A172 (cell line): Measurements from ENCODE around the gene CYLC1. TPM values are rescaled to one million over a fixed set of nuclear protein-coding genes. Genes with fewer than 3 reads are reported as not detected.
A peak's percentile ranks its signal among the peaks of the same experiment; 100 is the strongest.

ENCODE experiments used
- DNase-seq: peaks from one replicate; pipeline ENCODE4 v3.0.0-alpha.2; 2015; ENCODE audit warnings: low spot score
- total RNA-seq: library from RNA; depleted of rRNA; stranded (reverse); fragments of >200 nt; shearing (Covaris generic); gene quantifications from 2 replicates; pipeline ENCODE4 v1.2.3, GENCODE V29; 2014; rRNA removed

CYLC1 gene
- not detected in 2 replicates for total RNA-seq

GRCh38 chrX:83860846-83861245, at the start of gene CYLC1:
Gene CYLC1 (plus strand): TSS chrX:83861146. CDS start chrX:83861183, 37 bp downstream.
- DNase-seq, result no peak

- DNase-seq, result no peak
Measured at GRCh38 chrX:83819304-83819703, 41.6 kb upstream of the CYLC1 start.

GRCh38 chrX:83829874-83830273, 31.1 kb upstream of the CYLC1 start:
- DNase-seq, result no peak

- DNase-seq, result peak; percentile 0
Measured at GRCh38 chrX:83845397-83845796, 15.5 kb upstream of the CYLC1 start.

- no peak for DNase-seq
Measured at GRCh38 chrX:83847339-83847738, 13.6 kb upstream of the CYLC1 start.

- no peak for DNase-seq
Measured at GRCh38 chrX:83888585-83888984, 27.6 kb downstream of the CYLC1 start.

- DNase-seq, result no peak
Measured at GRCh38 chrX:83892433-83892832, 31.5 kb downstream of the CYLC1 start.

- DNase-seq, result no peak
Measured at GRCh38 chrX:83906921-83907320, 46.0 kb downstream of the CYLC1 start.

GRCh38 chrX:83916525-83916924, 55.6 kb downstream of the CYLC1 start:
- no peak for DNase-seq

GRCh38 chrX:83934220-83934619, 73.3 kb downstream of the CYLC1 start:
- no peak for DNase-seq
